Measurements from ENCODE around the gene ZNF860.
"Not testable (repeated sequence)": the region's sequence is repeated elsewhere in the genome, so short reads cannot be mapped to it uniquely, and the experiment has no call there.

ZNF860 gene

GRCh38 chr3:31960793-31961431, 20.6 kb upstream of the ZNF860 start:
- DNase-seq (ENCODE audit: low read depth in 2 of 2), result no peak

GRCh38 chr3:31962801-31963205, 18.7 kb upstream of the ZNF860 start:
- no peak for DNase-seq (ENCODE audit: low read depth in 2 of 2)

GRCh38 chr3:31966978-31967591, 14.5 kb upstream of the ZNF860 start:
- no peak for DNase-seq (ENCODE audit: low read depth in 2 of 2)

GRCh38 chr3:31967592-31967991, 14.0 kb upstream of the ZNF860 start:
- no peak for DNase-seq (ENCODE audit: low read depth in 2 of 2)

GRCh38 chr3:31968369-31968926, 13.1 kb upstream of the ZNF860 start:
- DNase-seq (ENCODE audit: low read depth in 2 of 2), result no peak

GRCh38 chr3:31968927-31969418, 12.6 kb upstream of the ZNF860 start:
- no peak for DNase-seq (ENCODE audit: low read depth in 2 of 2)

- no peak for DNase-seq (ENCODE audit: low read depth in 2 of 2)
Observed at GRCh38 chr3:31971607-31972006, 9.9 kb upstream of the ZNF860 start.

- DNase-seq (ENCODE audit: low read depth in 2 of 2), result no peak
Observed at GRCh38 chr3:31973081-31973480, 8.5 kb upstream of the ZNF860 start.

- no peak for DNase-seq (ENCODE audit: low read depth in 2 of 2)
Observed at GRCh38 chr3:31973837-31974236, 7.7 kb upstream of the ZNF860 start.

- DNase-seq (ENCODE audit: low read depth in 2 of 2), result no peak
Observed at GRCh38 chr3:31974471-31974870, 7.1 kb upstream of the ZNF860 start.

- no peak for DNase-seq (ENCODE audit: low read depth in 2 of 2)
Observed at GRCh38 chr3:31974964-31975363, 6.6 kb upstream of the ZNF860 start.

GRCh38 chr3:31976302-31976701, 5.2 kb upstream of the ZNF860 start:
- DNase-seq (ENCODE audit: low read depth in 2 of 2), result no peak

- DNase-seq (ENCODE audit: low read depth in 2 of 2), result no peak
Observed at GRCh38 chr3:31977736-31978135, 3.8 kb upstream of the ZNF860 start.

GRCh38 chr3:31978553-31978952, 3.0 kb upstream of the ZNF860 start:
- no peak for DNase-seq (ENCODE audit: low read depth in 2 of 2)

- DNase-seq (ENCODE audit: low read depth in 2 of 2), result no peak
Observed at GRCh38 chr3:31979001-31979697, 2.4 kb upstream of the ZNF860 start.

GRCh38 chr3:31980530-31981205, 882 bp upstream of the ZNF860 start:
- peak in 1 of 2 donors; percentile 34 for DNase-seq (ENCODE audit: low read depth in 2 of 2)

- no peak for DNase-seq (ENCODE audit: low read depth in 2 of 2)
Observed at GRCh38 chr3:31984321-31984720, 2.8 kb downstream of the ZNF860 start.

- no peak for DNase-seq (ENCODE audit: low read depth in 2 of 2)
Observed at GRCh38 chr3:31985831-31986230, 4.3 kb downstream of the ZNF860 start.

GRCh38 chr3:31988271-31988670, 6.7 kb downstream of the ZNF860 start:
- no peak for DNase-seq (ENCODE audit: low read depth in 2 of 2)

GRCh38 chr3:31992995-31993394, 11.4 kb downstream of the ZNF860 start:
- DNase-seq (ENCODE audit: low read depth in 2 of 2), result not testable (repeated sequence)

GRCh38 chr3:31993843-31994242, 12.3 kb downstream of the ZNF860 start:
- DNase-seq (ENCODE audit: low read depth in 2 of 2), result no peak

- not testable (repeated sequence) for DNase-seq (ENCODE audit: low read depth in 2 of 2)
Observed at GRCh38 chr3:31995026-31995425, 13.5 kb downstream of the ZNF860 start.
